Activated CD4-positive, CD25-positive, alpha-beta regulatory T cell treated with anti-CD3 and anti-CD28 coated beads, Interleukin-2, amount 50 U/mL, for 24 hours (primary cell): ENCODE results near the gene EXOC3L1.

ENCODE experiments used
- ATAC-seq, 2 donors: fragments of 150-1000 bp; cut with Tn5 transposase; one replicate each; pipeline ENCODE4 v1.10.0; 2021; ENCODE audit warnings: mild to moderate bottlenecking in 1 of 2, moderate library complexity in 1 of 2

The EXOC3L1 gene

GRCh38 chr16:67144943-67145342 lies 45.0 kb downstream of the EXOC3L1 start:
- ATAC-seq = no peak

- no peak for ATAC-seq
Observed at GRCh38 chr16:67142342-67142741, 47.6 kb downstream of the EXOC3L1 start.

GRCh38 chr16:67141391-67141790 lies 48.5 kb downstream of the EXOC3L1 start:
- ATAC-seq = no peak

GRCh38 chr16:67137605-67138004 lies 52.3 kb downstream of the EXOC3L1 start:
- ATAC-seq = no peak
